Neural progenitor cell (in vitro differentiated cells): ENCODE measurements around the gene AANAT.

Experiments
- CTCF ChIP-seq: fragments of 200-600 bp; sonication (generic); IDR thresholded peaks from 2 replicates; pipeline ENCODE4 v1.5.1; 2017; ENCODE audit warnings: antibody characterized with exemption, mild to moderate bottlenecking
- EZH2 ChIP-seq: fragments of 200-600 bp; sonication (generic); IDR thresholded peaks from 2 replicates; pipeline ENCODE4 v1.6.1; 2017; ENCODE audit warnings: antibody characterized with exemption, mild to moderate bottlenecking, moderate library complexity

GRCh38 chr17:76474238-76474637 is 6.8 kb downstream of the AANAT start:
- no peak for TF ChIP-seq CTCF
- no peak for TF ChIP-seq EZH2
